Inflammatory macrophage treated with lipopolysaccharide for 1 hour (primary cell): ENCODE data around the gene WNT8A.

Source experiments
- DNase-seq, 2 donors: peaks; one replicate each; pipeline ENCODE4 v3.0.0-alpha.2; 2020 to 2022

Gene WNT8A

DNA sequence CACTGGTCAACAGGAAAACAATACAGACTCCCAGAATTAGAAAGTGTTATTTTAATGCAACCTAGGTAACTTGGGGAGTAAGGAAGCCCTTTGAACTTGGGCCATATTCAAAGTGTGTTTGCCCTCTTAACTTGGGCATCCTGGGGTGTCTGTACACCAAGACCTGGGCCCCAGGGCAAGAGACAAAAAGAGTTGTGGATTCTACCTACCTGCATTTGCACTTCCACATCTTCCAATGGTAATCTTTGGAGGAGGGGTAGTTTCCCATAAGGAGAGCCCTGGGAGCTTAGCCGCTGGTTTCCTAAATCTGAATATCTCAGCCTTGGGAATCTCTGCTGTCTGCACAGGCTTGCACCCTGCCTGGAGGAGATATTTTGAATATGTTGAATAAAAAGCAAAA lies 8.5 kb downstream of the WNT8A start:
- no peak for DNase-seq

DNA sequence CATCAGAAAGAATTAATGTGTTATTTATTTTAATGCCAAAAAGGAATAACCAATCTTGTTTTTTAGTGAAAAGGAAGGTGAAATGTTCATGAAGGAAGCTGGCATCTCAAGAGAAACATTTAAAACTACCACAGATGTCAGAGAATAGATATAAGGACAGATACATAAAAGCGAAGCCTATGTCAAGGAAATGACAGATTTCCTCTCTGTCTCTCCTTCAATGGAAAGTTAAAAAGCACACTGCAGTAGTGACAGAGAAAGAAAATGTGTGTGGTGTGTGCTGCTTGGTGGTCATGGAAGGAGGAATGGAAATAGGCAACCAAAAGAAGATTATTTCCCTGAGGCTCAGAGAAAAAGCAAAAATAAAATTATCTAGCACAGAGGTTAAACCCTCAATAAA lies 9.2 kb downstream of the WNT8A start:
- no peak for DNase-seq

DNA sequence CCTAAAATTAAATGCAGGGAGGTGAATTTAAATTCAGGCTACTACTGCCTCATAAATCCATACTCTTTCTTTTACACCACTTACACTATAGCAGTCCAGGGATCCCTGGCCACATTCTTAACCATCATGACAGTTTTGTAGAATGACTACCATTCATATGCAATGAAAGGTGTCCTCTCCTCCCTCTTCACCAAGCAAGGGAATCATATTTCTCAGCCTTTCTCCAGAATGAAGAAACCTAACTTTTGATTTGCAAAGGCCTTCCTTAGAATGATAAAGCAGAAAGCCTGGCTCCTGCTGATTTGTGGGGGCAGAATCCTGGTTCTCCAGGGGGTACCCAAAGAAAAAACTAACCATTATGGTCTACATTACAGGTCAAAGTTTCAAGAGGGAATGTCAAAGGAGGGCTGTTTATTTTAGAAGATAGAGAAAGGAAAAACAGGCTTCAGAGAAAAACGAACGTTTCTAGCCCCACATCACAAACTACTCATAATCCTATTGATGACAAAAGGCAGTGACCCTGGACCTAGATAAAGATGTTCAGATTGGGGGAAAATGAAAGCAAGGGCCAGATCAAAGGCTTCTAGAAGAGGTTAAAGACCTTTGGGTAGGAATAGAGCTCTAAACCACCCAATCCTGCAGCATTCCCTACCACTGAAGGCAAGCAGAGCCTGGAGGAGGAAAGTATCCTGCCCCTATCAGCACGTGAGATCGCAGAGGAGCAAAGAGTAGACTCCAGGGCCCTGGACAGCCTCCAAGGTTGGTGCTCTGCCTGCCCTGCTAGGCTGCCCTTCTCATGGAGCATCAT lies 11.5 kb downstream of the WNT8A start:
- DNase-seq, result no peak

DNA sequence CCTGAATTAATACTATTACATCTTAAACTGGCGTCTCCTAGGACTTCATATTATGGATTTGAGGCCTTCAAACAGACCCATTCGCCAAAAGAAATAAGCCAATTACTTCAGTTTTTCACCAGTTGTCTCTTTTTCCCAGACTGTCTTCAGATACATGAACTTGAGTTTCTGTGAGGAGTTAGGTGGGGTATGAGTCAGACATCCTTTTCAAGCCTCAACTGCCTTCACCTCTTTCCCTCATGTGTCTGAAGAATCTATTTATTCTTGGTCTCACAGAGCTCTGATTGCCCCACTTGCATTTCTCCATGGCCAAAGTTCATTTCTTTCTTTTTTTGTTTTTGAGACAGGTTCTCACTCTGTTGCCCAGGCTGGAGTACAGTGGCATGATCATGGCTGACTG lies 12.5 kb downstream of the WNT8A start:
- no peak for DNase-seq

DNA sequence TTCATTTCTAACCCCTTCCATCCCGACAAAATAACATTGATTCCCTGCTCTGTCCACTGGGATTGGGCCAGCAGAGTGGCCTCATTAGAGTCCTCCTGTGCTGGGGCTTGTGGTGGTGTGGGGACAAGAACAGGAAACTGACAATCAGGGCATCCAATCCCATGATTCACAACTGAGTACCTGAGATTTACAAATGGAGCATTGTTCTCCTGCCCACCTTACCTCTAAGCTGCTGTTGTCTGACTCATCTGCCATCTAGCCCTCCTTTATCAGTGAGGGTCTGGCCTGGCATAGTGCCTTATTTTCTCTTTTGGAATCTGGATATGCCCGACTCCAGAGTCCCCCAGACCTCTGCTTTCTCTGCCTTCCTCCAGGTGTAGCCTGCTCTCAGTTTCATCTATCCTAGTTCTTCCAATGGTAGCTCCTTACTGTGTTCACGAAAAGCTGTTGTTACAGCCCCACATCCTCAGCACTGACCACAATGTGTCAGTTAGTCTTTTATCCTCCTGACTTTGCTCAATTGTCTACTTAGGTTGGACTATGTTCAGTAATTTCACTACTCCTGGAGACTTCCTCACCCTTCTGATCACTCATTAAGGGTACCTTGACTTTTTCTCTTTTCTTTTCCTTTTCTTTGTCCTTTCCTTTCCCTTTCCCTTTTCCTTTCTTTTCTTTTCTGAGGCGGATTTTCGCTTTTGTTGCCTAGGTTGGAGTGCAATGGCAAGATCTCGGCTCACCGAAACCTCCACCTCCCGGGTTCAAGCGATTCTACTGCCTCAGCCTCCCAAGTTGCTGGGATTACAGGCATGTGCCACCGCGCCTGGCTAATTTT lies 13.4 kb downstream of the WNT8A start:
- no peak for DNase-seq

DNA sequence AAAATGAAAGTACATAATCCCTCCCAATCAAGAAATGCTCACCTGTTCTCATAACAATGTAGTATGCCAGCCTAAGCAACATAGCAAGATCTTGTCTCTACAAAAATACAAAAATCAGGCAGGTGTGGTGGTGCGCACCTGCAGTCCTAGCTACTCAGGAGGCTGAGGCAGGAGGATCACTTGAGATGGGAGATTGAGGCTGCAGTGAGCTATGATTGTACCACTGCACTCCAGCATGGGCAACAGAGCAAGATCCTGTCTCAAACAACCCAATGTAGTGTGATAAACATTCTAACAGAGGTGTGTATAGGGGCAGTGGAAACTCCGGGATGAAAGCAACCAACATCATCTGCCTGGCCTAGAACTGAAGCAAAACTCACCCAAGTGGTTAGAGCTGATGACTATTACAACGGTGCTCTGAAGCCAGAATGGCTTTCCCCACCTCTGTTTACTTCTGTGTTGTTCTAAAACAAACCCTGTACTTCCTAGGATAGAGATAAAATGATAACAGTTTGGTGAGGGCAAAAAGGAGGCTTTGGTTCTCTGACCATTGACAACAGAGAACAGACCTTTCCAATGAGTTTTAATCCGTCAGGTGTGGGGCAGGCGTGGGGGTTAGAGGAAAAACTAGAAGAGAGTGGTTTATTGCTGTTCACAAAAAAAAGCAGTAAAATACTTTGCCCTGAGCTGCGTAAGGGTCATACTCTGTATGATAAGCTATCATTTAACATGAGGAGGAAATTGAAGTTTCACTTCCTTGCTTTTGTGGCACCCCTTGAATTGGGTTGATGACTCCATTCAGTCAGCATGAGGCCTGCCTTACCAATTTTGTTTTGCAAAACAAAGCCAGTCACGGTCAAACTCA lies 18.9 kb downstream of the WNT8A start:
- peak; percentile 19 to 26 for DNase-seq

DNA sequence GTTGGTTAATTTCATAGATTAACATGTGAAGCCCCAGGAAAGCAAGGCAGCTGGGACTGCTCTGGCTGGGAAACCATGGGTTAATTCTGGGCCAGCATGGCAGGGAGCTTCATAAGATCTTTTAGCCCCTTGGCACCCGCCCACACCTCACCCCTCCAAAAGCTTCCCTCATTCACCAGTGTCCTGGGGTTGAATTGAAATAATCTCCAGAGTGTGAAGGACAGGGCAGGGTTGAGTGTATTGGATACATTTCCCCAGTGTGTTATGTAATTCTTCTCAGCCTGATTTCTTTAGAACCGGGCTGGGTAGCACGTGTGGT lies 19.4 kb downstream of the WNT8A start:
- no peak for DNase-seq

DNA sequence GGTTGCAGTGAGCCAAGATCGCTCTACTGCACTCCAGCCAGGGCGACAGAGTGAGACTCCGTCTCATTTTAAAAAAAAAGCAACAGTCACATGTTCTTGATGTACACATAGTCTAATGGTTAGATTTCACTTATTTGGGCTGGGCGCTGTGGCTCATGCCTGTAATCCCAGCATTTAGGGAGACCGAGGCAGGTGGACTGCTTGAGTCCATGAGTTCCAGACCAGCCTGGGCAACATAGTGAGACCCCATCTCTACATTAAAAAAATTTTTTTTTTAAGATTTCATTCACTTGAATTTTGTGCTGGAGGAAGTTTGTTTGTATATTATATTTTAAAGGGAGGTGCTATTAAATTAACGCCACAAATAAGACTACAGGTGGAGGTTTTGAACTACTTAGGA lies 21.9 kb downstream of the WNT8A start:
- no peak for DNase-seq

DNA sequence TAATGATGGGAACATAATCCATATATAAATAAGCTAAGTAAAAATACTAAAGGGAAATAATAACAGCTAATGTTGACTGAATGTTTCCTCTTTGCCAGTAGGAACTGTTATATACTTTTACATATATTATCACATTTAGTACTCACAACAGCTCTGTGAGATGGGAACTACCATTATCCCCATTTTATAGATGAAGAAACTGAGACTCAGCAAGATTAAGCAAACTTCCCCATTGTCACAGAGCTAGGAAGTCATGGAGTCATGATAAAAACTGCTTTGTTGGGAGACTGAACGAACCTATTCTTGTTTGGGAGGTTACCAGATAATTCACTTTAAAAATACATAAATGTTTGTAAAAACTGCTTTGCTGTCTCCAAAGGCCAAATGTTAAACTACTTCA lies 23.4 kb downstream of the WNT8A start:
- DNase-seq, result no peak

DNA sequence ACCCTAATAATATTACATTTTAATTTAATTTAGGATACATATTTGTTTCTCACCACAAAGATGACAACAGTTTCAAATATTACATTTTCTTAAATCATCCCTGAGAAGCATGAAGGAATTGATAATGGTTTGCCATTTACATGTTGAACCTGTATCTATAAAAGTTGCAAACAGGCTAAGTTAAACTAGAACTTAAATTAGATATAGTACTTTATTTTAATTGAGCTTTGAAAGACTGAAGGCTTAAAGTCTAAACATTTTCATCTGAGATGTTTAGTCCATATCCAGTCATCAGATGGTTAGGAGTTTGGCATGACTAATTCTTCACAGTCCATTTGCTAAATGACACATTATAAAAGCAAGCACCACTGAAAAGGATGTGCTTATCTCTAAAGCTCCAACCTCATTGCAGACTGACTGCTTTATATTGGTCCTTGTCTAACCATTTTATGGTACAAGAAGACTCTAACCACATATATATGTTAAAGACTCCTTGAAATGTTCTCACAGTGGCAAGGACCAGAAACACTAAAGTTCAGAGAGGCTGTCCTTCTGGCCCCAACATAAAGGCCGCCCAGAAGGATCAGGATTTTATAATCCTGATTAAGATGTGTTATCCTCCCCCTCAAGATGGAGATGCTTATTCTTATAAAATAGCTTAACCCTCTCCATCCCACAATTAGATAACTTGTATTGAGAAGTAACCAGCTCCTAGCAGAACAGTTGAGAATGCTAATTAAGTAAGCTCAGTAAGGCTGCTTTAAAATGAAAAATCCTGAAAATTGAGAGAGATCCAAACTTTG lies 25.8 kb downstream of the WNT8A start:
- no peak for DNase-seq

DNA sequence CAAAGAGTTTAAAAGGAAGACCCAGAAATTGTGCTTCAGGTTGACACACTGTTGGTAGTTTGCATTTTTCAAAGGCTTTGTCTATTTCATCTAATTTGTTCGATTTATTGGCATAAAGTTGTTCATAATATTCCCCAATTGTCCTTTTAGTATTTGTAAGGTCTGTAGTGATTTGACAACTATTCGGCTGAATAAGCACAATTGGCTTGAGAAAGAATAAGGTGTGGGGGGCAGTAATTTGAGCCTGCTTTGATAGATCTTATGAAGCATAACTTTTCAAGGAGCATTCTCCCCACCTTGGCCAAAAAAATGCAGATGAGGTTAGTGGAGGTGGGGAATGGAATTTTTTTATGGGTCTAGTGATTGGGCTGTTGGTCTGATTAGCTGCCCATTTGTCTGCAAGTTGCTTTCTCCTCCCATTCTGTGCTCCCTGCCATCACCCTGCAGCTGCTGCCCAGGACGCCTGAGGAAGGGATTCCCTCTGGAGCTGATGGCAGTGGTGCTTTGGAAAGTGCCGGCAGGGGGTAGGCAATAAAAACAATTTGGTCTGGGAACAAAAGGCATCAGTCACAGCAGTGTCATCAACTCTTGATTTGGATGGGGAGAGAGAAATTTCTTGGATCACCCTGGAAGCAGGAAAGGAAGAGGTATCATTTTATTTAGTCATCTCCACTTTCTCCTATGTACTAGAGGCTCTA lies 26.6 kb downstream of the WNT8A start:
- DNase-seq, result no peak

DNA sequence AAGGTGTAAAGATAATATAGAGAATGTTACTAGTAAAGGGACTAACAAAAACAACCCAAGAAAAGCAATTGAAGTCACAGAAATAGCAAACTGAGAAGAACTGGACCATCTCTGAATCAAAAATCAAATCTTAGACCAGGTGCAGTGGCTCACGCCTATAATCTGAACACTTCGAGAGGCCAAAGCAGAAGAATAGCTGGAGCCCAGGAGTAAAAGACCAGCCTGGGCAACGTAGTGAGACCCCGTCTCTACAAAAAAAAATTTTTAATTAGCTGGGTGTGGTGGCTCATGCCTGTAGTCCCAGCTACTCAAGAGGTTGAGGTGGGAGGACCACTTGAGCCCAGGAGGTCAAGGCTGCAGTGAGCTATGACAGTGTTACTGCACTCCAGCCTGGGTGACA lies 27.3 kb downstream of the WNT8A start:
- no peak for DNase-seq

DNA sequence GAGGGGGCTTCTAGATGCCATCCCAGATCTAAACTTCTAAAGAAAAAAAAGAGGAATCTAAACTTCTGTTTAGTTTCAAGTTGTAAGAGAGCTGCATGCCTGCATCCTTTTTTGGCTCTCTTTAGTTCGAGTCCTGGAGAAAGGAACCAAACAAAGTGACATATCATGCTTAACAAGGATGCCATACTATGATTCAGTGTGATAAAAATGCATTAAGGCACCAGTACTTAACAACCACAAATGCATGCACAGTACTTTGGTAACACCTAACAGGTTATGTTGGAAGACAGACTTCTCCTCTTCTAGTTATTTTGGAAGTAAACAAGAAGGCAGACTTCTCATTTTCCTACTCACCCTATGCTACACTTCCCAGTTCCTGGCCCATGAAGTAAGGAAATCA lies 28.1 kb downstream of the WNT8A start:
- no peak for DNase-seq

DNA sequence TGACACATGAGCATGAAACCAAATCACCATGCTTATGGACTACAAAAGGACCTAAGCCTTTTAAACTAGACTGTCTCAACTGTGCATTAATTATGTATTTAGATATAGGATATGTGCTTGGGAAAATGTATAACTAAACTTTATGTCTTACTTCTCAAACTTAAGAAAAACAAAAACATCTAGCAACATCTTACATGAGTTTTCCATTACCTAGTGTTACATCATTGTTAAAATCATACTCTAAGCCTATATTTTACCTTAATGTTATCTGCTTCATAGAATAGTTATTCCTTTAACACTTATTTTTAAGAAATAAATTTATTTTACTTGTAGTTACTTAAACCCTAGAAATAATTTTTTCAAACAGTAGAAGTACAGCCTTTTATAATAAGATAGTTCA lies 31.4 kb downstream of the WNT8A start:
- no peak for DNase-seq

DNA sequence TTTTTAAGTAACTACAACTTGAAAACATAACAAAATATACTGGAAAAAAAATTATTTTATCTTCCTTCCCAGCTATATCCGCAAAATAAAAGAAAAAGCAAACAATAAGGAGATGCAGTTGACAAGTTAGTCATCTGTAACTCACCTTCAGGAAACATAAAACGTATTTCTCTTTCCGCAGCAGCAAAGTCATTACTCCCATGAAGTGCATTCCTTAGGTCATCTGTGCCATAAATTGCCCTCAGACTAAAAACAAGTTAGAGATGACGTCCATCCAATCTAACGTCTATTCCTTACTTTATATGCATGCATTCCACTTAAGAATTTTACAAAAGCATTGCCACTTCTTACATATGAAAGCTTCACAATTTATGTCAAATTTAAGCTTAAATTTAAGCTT lies 44.5 kb downstream of the WNT8A start:
- DNase-seq, result no peak

DNA sequence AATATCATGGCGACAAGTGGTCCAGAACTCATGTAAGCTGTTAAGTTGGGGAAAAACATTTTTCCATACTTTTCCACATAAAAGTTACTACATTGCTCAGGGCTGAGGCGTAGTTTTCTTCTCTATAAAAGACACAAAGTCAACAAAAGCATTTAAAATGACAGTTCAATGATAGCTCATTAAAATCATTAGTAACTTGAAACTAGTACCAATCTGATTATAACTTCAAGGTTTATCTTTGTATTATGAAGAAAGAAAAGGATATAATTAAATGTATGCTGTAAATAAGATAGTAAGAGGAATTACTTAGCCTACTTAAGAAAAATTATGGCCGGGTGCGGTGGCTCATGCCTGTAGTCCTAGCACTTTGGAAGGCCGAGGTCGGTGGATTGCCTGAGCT lies 45.5 kb downstream of the WNT8A start:
- DNase-seq, result no peak

DNA sequence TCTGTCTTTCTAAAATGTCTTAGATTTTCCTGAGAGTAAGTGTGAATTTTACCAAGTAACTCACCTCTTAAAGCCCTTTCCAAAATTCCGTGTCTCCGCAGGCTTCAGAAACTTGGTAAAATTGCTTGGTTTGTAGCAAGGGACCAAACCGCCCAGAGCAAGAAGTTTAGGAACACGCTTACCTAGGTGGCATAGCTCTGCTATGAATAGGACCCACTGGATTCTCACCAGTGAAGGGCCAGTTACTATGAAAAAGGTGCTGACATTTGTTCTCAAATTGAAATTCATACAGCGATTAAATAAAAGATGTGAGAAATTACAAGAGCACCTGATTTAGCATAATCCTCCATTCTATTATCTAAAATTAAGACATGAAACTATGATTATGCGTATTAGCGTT lies 48.7 kb downstream of the WNT8A start:
- DNase-seq, result no peak

DNA sequence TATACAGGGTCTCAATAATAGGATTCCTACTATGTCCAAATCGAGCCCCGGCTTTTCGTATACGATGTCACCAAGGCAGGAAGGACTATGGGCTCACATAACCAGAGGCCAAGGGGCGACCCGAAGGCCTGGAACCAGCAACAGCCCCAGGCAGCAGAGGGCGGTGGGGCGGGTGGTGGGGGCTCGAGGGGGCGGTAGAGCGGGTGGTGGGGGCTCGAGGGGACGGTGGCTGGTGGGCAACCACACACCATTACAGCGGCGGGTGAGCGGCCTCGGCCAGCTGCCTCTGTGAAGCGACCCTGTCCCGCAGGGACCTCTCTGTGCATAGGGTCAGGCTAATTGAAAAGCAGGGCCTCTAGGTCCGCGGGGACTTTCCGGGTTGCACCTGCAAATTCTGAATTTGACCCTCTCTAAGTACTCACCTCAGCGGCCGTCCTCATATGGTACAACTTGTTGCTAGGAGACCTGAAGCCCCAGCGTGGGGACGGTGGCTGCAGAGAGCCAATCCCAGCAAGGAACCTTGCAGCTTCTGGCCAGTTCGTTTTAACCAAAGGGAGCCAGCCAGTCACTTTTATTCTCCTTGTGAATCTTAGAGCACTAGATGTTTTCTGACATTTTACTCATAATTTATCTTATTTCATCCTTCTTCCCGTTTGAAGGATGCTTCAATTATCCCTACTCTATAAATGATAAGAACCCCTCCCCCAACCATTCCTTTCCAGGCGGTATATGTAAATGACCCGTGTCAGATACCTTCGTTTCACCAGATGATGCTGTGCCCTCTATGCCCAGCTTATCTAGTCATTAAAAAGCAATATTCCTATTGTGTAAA lies 55.3 kb downstream of the WNT8A start, which contains the start of gene NME5:
Gene NME5, minus strand, starts transcription at position 480 of the 832 bp plus-strand sequence. CDS start 648 bp downstream, outside the sequence.
- no peak for DNase-seq

DNA sequence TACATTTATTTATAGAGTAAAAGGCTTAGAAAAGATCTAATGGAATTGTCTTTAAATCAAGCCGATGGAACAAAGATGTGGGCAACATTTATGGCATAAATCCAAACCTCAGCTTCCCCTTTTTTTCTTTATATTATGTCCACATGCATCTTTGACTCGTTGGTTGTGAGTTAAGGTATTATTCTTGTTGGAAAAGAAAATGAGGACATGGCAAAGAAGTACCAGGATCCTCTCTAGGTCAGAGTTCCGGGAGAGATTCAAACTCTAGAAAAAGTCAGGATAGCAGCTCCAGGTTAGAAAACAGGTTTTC lies 55.9 kb downstream of the WNT8A start:
- DNase-seq, result peak; percentile 28 to 64

DNA sequence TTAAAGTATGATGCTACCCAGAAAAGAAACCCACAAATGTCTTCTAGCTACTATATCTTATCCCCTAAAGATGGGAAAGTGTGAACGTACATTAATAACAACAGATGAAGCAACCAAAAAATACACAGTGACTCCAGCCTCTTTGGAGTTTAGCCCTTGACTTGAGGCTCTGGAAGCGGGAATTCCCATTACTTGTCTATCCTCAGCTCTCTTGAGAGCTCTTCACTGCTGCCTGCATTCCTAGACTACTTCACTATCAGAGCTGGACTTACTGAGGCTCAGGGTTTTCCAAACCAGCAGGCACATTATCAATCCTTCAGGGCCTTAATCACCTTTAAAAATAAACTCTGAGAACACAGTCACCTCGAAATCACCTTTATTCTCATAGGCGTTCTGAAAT lies 56.4 kb downstream of the WNT8A start:
- DNase-seq, result no peak
